ENCODE data around the gene HAO1.

The HAO1 gene

DNA sequence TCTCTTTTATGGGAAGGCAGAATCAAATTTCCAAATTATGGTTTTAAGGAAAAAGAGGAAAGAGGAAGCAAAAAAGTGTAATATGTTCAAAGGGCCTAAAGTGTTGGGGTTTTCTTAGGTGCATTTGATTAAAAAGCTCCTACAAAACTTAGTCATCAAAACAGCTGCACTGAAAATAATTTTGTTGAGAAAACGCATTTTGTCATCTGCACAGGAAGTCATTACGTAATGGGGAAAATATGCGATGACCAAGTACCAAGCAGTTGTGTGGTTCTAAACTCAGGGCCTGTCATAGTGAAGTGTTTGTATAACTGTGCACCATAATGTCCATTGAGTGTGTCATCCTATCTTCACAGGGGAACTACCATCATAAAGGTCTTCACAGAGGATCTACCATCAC lies 15.6 kb downstream of the HAO1 start:
- H3K4me2 ChIP-seq (ENCODE audit: low read length): no peak overlapping the region
- H3K4me1 ChIP-seq: no peaks in the 10 kb centered on the region
- no peaks in the 10 kb centered on the region for H3K79me2 ChIP-seq
- no peaks in the 10 kb centered on the region for H3K27me3 ChIP-seq (ENCODE audit: control insufficient read depth, insufficient read depth, low read length)
- no peaks in the 10 kb centered on the region for H3K9me3 ChIP-seq (ENCODE audit: control insufficient read depth, low read length)
- no peak overlapping the region for H3K27ac ChIP-seq
- no peak overlapping the region for H3K4me3 ChIP-seq (ENCODE audit: low read depth, low read length)
- no peaks in the 10 kb centered on the region for H3K36me3 ChIP-seq (ENCODE audit: control insufficient read depth, insufficient read depth, low read length)
- TF ChIP-seq, protein P1, sequence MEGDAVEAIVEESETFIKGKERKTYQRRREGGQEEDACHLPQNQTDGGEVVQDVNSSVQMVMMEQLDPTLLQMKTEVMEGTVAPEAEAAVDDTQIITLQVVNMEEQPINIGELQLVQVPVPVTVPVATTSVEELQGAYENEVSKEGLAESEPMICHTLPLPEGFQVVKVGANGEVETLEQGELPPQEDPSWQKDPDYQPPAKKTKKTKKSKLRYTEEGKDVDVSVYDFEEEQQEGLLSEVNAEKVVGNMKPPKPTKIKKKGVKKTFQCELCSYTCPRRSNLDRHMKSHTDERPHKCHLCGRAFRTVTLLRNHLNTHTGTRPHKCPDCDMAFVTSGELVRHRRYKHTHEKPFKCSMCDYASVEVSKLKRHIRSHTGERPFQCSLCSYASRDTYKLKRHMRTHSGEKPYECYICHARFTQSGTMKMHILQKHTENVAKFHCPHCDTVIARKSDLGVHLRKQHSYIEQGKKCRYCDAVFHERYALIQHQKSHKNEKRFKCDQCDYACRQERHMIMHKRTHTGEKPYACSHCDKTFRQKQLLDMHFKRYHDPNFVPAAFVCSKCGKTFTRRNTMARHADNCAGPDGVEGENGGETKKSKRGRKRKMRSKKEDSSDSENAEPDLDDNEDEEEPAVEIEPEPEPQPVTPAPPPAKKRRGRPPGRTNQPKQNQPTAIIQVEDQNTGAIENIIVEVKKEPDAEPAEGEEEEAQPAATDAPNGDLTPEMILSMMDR (IDR thresholded peaks at IDR 0.05): no peak
- no peak overlapping the region for H3K9ac ChIP-seq
- no peak overlapping the region for H2AFZ ChIP-seq

DNA sequence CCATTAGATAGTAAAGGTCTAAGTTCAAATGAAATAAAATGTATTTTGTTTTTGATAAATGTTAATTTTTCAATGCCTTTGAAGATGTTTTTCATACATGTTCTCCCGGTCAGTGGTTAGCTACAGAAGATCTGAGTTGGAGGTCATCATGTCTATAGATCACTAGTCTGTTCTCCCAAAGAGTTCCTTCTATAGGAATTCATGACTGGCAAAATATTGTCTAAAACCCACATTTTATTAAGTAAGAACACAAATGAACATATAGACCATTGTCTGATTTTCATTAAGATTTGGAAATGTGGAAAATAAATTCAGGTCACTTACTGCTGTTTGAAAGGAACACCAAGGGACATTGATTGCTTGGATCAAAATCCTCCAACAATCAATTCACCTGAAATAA lies 23.6 kb downstream of the HAO1 start:
- TF ChIP-seq, protein P1 (IDR thresholded peaks at IDR 0.05): no peak

DNA sequence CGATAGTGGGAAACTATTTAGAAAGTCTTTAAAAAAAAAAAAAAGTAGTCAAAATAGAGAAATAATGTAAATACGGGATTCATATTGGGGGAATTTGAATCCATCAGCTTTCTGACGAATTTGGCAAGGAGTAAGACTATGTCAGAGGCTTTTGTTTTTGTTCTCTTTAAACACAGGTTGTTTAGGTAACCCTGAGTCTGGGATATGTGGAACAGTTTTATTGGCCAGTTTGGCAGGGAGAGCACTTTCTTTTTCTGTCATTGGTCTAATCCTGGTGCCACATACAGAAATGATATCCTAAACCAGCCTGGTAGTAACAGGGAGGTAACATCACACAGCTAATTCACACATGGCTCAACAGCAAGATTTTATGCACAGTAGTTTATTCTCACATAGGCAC lies 27.7 kb downstream of the HAO1 start:
- no peak overlapping the region for H3K4me2 ChIP-seq (ENCODE audit: low read length)
- H3K4me3 ChIP-seq (ENCODE audit: low read depth, low read length): no peak overlapping the region
- H3K27me3 ChIP-seq (ENCODE audit: control insufficient read depth, insufficient read depth, low read length): no peaks in the 10 kb centered on the region
- no peak overlapping the region for H3K27ac ChIP-seq
- H3K36me3 ChIP-seq (ENCODE audit: control insufficient read depth, insufficient read depth, low read length): no peaks in the 10 kb centered on the region
- H3K79me2 ChIP-seq: no peaks in the 10 kb centered on the region
- H3K9ac ChIP-seq: no peak overlapping the region
- H3K9me3 ChIP-seq (ENCODE audit: control insufficient read depth, low read length): no peaks in the 10 kb centered on the region
- H2AFZ ChIP-seq: no peak overlapping the region
- H3K4me1 ChIP-seq: no peaks in the 10 kb centered on the region
- TF ChIP-seq, protein P1 (IDR thresholded peaks at IDR 0.05): no peak

More for the DNA sequence above, 23.6 kb downstream of the HAO1 start:
- Histone ChIP-seq H3K36me3 (ENCODE audit: control insufficient read depth, insufficient read depth, low read length) (no peaks in the 10 kb centered on the region), H3K27ac (no peak overlapping the region), H3K4me2 (ENCODE audit: low read length) (no peak overlapping the region), H3K27me3 (ENCODE audit: control insufficient read depth, insufficient read depth, low read length) (no peaks in the 10 kb centered on the region), H3K9ac (no peak overlapping the region), H3K4me1 (no peaks in the 10 kb centered on the region), H3K4me3 (ENCODE audit: low read depth, low read length) (no peak overlapping the region), H3K79me2 (no peaks in the 10 kb centered on the region), H3K9me3 (ENCODE audit: control insufficient read depth, low read length) (no peaks in the 10 kb centered on the region), H2AFZ (no peak overlapping the region)

DNA sequence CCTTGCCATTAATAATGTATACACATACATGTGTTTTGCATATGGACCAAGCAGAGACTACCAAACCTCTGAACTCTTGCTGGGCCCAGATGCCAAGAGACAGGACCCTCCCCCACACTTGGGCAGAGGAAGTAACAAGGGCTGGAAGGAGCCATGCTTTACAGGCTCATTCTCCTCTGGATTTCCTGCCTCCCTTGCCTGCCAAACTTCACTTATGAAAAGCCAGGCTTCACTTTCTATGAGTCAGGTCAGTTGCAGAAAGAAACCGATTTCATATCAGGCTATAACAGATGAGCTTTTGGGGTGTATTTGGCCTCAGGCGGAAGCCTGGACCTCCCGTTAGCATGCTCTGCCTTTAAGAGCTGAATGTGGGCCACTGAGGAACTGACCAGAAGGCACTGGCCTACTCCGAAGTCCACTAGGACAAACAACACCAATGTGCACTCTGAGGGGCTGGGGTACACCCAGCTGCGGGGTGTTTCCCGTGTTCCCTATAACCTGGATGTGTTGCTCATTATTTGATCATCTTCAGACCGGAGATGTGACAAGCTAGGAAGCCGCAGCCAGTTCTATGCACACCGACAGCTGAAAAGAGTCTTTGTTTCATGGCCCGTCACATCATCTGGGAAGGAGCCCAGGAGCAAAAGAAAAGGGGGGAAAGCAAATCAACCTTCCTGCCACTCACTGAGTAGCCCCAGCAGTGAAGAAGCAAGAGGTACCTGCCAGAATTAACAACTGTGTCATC lies 28.5 kb downstream of the HAO1 start:
- TF ChIP-seq, protein P1 (IDR thresholded peaks at IDR 0.05): no peak
- Histone ChIP-seq H3K4me1 (no peaks in the 10 kb centered on the region), H3K4me2 (ENCODE audit: low read length) (no peak overlapping the region), H3K9me3 (ENCODE audit: control insufficient read depth, low read length) (no peaks in the 10 kb centered on the region), H3K4me3 (ENCODE audit: low read depth, low read length) (no peak overlapping the region), H3K27me3 (ENCODE audit: control insufficient read depth, insufficient read depth, low read length) (no peaks in the 10 kb centered on the region), H2AFZ (no peak overlapping the region), H3K9ac (no peak overlapping the region), H3K36me3 (ENCODE audit: control insufficient read depth, insufficient read depth, low read length) (no peaks in the 10 kb centered on the region), H3K27ac (no peak overlapping the region), H3K79me2 (no peaks in the 10 kb centered on the region)

DNA sequence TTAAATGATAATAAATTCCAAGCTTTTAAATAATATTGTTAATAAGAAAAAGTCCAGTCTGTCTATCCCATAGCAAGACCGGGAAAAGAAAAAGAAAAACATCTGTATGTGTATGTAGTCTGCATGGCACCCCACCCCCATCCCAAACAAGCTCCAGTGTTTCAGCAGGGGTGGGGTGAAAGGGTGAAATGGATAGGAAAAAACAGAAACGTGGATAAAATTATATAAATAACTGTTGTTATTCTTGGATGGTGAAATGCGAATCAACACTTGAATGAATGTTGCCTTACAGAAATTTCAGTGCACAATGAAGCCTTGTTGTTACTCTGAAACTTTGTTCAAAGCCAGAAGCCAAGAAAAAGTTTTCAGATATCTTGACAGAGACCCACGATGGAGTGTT lies 31.4 kb downstream of the HAO1 start:
- H3K79me2 ChIP-seq: no peaks in the 10 kb centered on the region
- H3K9ac ChIP-seq: no peak overlapping the region
- no peaks in the 10 kb centered on the region for H3K4me1 ChIP-seq
- no peak overlapping the region for H3K4me2 ChIP-seq (ENCODE audit: low read length)
- no peak overlapping the region for H3K27ac ChIP-seq
- no peaks in the 10 kb centered on the region for H3K27me3 ChIP-seq (ENCODE audit: control insufficient read depth, insufficient read depth, low read length)
- no peaks in the 10 kb centered on the region for H3K36me3 ChIP-seq (ENCODE audit: control insufficient read depth, insufficient read depth, low read length)
- no peak overlapping the region for H3K4me3 ChIP-seq (ENCODE audit: low read depth, low read length)
- TF ChIP-seq, protein P1 (IDR thresholded peaks at IDR 0.05): no peak
- no peak overlapping the region for H2AFZ ChIP-seq
- no peaks in the 10 kb centered on the region for H3K9me3 ChIP-seq (ENCODE audit: control insufficient read depth, low read length)
